Lung (tissue), 16 donors: ENCODE measurements around the gene KIAA0930. TPM values are rescaled to one million over a fixed set of nuclear protein-coding genes. Genes with fewer than 3 reads are reported as not detected.

Source experiments
- ATAC-seq: fragments of 200-7000 bp; cut with Tn5 transposase; one replicate; pipeline ENCODE4 v1.9.1; 2020; ENCODE audit warnings: moderate number of reproducible peaks; ENCODE audit not compliant: insufficient read depth, low FRiP score
- DNase-seq, 3 donors: peaks; one replicate each; pipeline ENCODE4 v3.0.0-alpha.2; 2013 to 2017
- H3K27ac ChIP-seq, 2 donors: one replicate each; pipeline ENCODE4 v1.5.1; 2013; ENCODE audit warnings: mild to moderate bottlenecking in 2 of 2, moderate library complexity in 2 of 2, control low read depth in 1 of 2, inconsistent platforms in 1 of 2, low read depth in 1 of 2, low read length in 1 of 2
- H3K27me3 ChIP-seq, 3 donors: one replicate each; pipeline ENCODE4 v1.5.1; 2013; ENCODE audit warnings: low read length in 2 of 3; ENCODE audit not compliant: control insufficient read depth in 3 of 3, insufficient read depth in 3 of 3
- H3K36me3 ChIP-seq, 4 donors: one replicate each; pipeline ENCODE4 v1.5.1; 2013; ENCODE audit warnings: low read length in 4 of 4, mild to moderate bottlenecking in 1 of 4, moderate library complexity in 1 of 4; ENCODE audit not compliant: control insufficient read depth in 4 of 4, insufficient read depth in 4 of 4
- H3K4me1 ChIP-seq, 5 donors: one replicate each; pipeline ENCODE4 v1.5.1; 2013; ENCODE audit warnings: low read length in 5 of 5, mild to moderate bottlenecking in 2 of 5, moderate library complexity in 1 of 5; ENCODE audit not compliant: control insufficient read depth in 5 of 5, insufficient read depth in 5 of 5
- H3K4me3 ChIP-seq: one replicate; pipeline ENCODE4 v1.5.1; 2013; ENCODE audit warnings: mild to moderate bottlenecking, control low read depth, moderate library complexity
- H3K9ac ChIP-seq, 2 donors: one replicate each; pipeline ENCODE4 v1.5.1; 2013; ENCODE audit warnings: low read length in 2 of 2, control low read depth in 1 of 2; ENCODE audit not compliant: insufficient read depth in 1 of 2
- H3K9me3 ChIP-seq, 4 donors: one replicate each; pipeline ENCODE4 v1.5.1; 2013; ENCODE audit warnings: low read length in 3 of 4, mild to moderate bottlenecking in 1 of 4, moderate library complexity in 1 of 4; ENCODE audit not compliant: control insufficient read depth in 4 of 4, insufficient read depth in 3 of 4
- WGBS, 2 donors: extraction: QIAGEN DNeasy Blood & Tissue Kit; methylation state at CpG; one replicate each; pipeline ENCODE4 v1.1.7; 2013; 5-methylcytosine and 5-hydroxymethylcytosine counted together
- long read RNA-seq, 5 donors: transcript quantifications; one replicate each; lab custom pipeline, GENCODE V29; 2026
- polyA plus RNA-seq, 2 donors: library from polyadenylated mRNA; stranded (reverse); fragments of 200-250 nt; gene quantifications; one replicate each; pipeline ENCODE4 v1.2.1, GENCODE V29; 2013
- total RNA-seq, 2 donors: library from RNA; depleted of rRNA in 1 of 2; stranded (reverse); fragments of >200 nt in 1 of 2; gene quantifications; one replicate each; pipeline ENCODE4 v1.2.1, GENCODE V29; 2014 to 2021
- TF ChIP-seq, protein P1 (sequence below): IDR thresholded peaks from 2 replicates; pipeline ENCODE4 v1.5.1; 2012; ENCODE audit warnings: mild to moderate bottlenecking; ENCODE audit errors: control extremely low read depth, extremely low read depth
- donor health status: control.
- donor health status: control.
- donor health status: Bipolar disorder and iron deficiency.
- donor health status: healthy.
- donor health status: DM: yes; HTN: yes; CAD: no.

Gene KIAA0930
- 10 to 100 TPM; 25.9 to 67.3 TPM for total RNA-seq
- polyA plus RNA-seq: 10 to 100 TPM; 57.3 to 57.4 TPM
- long read RNA-seq, donor 1, full-length matches to known transcripts: 5 of 5 reads
- long read RNA-seq, donor 1, partial matches to known transcripts: 0 of 5 reads
- long read RNA-seq, donor 1, other reads (novel, unspliced or antisense): 0 of 5 reads
- long read RNA-seq, donor 2: 0 reads
- long read RNA-seq, donor 3, full-length matches to known transcripts: 3 of 3 reads
- long read RNA-seq, donor 3, partial matches to known transcripts: 0 of 3 reads
- long read RNA-seq, donor 3, other reads (novel, unspliced or antisense): 0 of 3 reads
- long read RNA-seq, donor 4, full-length matches to known transcripts: 1 of 1 reads
- long read RNA-seq, donor 4, partial matches to known transcripts: 0 of 1 reads
- long read RNA-seq, donor 4, other reads (novel, unspliced or antisense): 0 of 1 reads
- long read RNA-seq, donor 5, full-length matches to known transcripts: 4 of 4 reads
- long read RNA-seq, donor 5, partial matches to known transcripts: 0 of 4 reads
- long read RNA-seq, donor 5, other reads (novel, unspliced or antisense): 0 of 4 reads

DNA sequence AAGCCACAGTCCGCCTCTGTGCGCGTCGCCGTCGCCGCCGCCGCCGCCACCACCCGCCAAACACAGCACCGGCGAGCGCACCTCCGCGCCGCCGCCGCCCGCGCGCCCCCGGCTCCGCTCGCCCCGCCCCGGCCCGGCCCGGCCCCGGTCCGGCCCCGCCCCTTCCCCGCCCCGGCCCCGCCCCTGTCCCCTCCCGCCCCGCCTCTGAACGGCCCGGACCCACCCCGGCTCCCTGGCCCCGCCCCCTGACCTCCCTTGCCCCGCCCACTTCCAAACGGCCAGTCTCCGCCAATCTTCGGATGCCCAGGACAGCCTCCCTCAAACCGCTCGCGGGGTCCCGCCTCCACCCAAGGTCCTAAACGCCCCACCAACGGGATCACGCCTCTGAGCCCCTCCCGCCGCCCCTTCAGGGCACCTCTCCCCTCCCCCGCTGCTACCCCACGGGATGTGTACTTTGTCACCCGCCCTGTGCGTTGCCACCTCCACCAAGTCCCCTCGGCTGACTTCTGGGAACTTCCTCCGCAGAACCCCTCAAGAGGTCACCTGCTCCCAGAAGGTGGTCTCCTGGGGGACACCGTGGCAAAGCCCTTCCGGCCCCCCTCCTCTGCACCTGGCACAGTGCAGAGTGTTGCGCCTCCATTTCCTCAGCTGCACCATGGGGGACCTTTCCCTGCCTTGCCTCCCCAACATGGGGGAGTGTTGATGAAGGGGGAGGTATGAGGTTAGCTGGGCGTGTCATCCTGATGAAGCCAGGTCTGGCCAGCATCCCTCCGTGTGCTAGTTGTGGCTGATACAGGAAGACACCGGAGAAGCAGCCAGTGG, at the start of gene KIAA0930:
Gene KIAA0930 (minus strand): TSS at position 85 of the 822 bp plus-strand sequence. CDS start 191 bp downstream, outside the sequence.
- ATAC-seq (peak; percentile 84), DNase-seq (peak; percentile 80 to 87 (median 81))
- WGBS, 2 donors: 7 to 13% methylated on average over 27 to 66 of the region's 66 CpGs
- TF ChIP-seq, protein P1, sequence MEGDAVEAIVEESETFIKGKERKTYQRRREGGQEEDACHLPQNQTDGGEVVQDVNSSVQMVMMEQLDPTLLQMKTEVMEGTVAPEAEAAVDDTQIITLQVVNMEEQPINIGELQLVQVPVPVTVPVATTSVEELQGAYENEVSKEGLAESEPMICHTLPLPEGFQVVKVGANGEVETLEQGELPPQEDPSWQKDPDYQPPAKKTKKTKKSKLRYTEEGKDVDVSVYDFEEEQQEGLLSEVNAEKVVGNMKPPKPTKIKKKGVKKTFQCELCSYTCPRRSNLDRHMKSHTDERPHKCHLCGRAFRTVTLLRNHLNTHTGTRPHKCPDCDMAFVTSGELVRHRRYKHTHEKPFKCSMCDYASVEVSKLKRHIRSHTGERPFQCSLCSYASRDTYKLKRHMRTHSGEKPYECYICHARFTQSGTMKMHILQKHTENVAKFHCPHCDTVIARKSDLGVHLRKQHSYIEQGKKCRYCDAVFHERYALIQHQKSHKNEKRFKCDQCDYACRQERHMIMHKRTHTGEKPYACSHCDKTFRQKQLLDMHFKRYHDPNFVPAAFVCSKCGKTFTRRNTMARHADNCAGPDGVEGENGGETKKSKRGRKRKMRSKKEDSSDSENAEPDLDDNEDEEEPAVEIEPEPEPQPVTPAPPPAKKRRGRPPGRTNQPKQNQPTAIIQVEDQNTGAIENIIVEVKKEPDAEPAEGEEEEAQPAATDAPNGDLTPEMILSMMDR: no peak
- peak within 1 kb of the TSS; percentile 73 for H3K4me3 ChIP-seq
- peaks cover 0 to 14% (median 7%) of the 10 kb centered on the region in 5 donors for H3K4me1 ChIP-seq
- peak within 1 kb of the TSS in 1 of 2 donors; percentile 64 for H3K27ac ChIP-seq
- no peaks in the 10 kb centered on the region for H3K27me3 ChIP-seq
- peaks cover 0 to 8% (median 0%) of the 10 kb centered on the region in 4 donors for H3K36me3 ChIP-seq
- H3K9ac ChIP-seq: peak within 1 kb of the TSS in 1 of 2 donors; percentile 37
- no peaks in the 10 kb centered on the region for H3K9me3 ChIP-seq

GRCh38 chr22:45286854-45287551, 46.3 kb upstream of the KIAA0930 start:
- DNase-seq (no peak), ATAC-seq (no peak)
- 74 to 77% methylated on average over 12 of the region's 12 CpGs for WGBS, 2 donors
- Histone ChIP-seq H3K36me3 (no peaks in the 10 kb centered on the region), H3K9me3 (no peaks in the 10 kb centered on the region), H3K4me3 (no peak overlapping the region), H3K4me1 (peaks cover 0 to 14% (median 7%) of the 10 kb centered on the region in 5 donors), H3K27ac (no peak overlapping the region), H3K27me3 (peaks cover 0 to 4% (median 0%) of the 10 kb centered on the region in 3 donors), H3K9ac (no peak overlapping the region)
- TF ChIP-seq, protein P1: no peak

- Histone ChIP-seq H3K9ac (no peak overlapping the region), H3K9me3 (no peaks in the 10 kb centered on the region), H3K4me1 (peaks cover 0 to 14% (median 6%) of the 10 kb centered on the region in 5 donors), H3K4me3 (no peak overlapping the region), H3K27ac (no peak overlapping the region), H3K27me3 (peaks cover 0 to 4% (median 0%) of the 10 kb centered on the region in 3 donors), H3K36me3 (no peaks in the 10 kb centered on the region)
- TF ChIP-seq, protein P1: no peak
- no peak for ATAC-seq
- WGBS, 2 donors: 54 to 59% methylated on average over 16 of the region's 16 CpGs
- DNase-seq: peak; percentile 62 to 65 (median 63)
Measured at GRCh38 chr22:45285263-45286058, 44.8 kb upstream of the KIAA0930 start.
